Suprapubic skin (tissue), 4 donors: Measurements from ENCODE around the gene KNCN. TPM values are rescaled to one million over a fixed set of nuclear protein-coding genes. Genes with fewer than 3 reads are reported as not detected.

Source experiments
- DNase-seq, 2 donors: peaks; one replicate each; pipeline ENCODE4 v3.0.0-alpha.2; 2019; ENCODE audit warnings: low spot score in 2 of 2
- H3K27ac ChIP-seq: fragments of 200-600 bp; sonication (generic); one replicate; pipeline ENCODE4 v1.5.1; 2019
- H3K27me3 ChIP-seq: fragments of 200-600 bp; sonication (generic); one replicate; pipeline ENCODE4 v1.5.1; 2019
- H3K36me3 ChIP-seq: fragments of 200-600 bp; sonication (generic); one replicate; pipeline ENCODE4 v1.5.1; 2019
- H3K4me1 ChIP-seq: fragments of 200-600 bp; sonication (generic); one replicate; pipeline ENCODE4 v1.5.1; 2019
- H3K4me3 ChIP-seq: fragments of 200-600 bp; sonication (generic); one replicate; pipeline ENCODE4 v1.5.1; 2019; ENCODE audit warnings: mild to moderate bottlenecking
- H3K9me3 ChIP-seq: fragments of 200-600 bp; sonication (generic); one replicate; pipeline ENCODE4 v1.5.1; 2019
- CTCF ChIP-seq, 2 donors: fragments of 200-600 bp in 1 of 2; fragments of 450-650 bp in 1 of 2; sonication (generic) in 1 of 2; IDR thresholded peaks; one replicate each; pipeline ENCODE4 v1.5.1; 2016 to 2019; ENCODE audit warnings: antibody characterized with exemption in 2 of 2, mild to moderate bottlenecking in 1 of 2, moderate library complexity in 1 of 2
- EP300 ChIP-seq: sonication (generic); formaldehyde crosslinking; IDR thresholded peaks from one replicate; pipeline ENCODE4 v1.6.1; 2017; ENCODE audit warnings: antibody characterized with exemption
- POLR2A ChIP-seq, 2 donors: fragments of 450-650 bp; IDR thresholded peaks; one replicate each; pipeline ENCODE4 v1.6.1; 2017; ENCODE audit warnings: antibody characterized with exemption in 2 of 2, mild to moderate bottlenecking in 2 of 2, moderate library complexity in 2 of 2
- POLR2AphosphoS5 ChIP-seq, 3 donors: sonication (generic); formaldehyde crosslinking; IDR thresholded peaks; one replicate each; pipeline ENCODE4 v1.6.1; 2017; ENCODE audit warnings: antibody characterized with exemption in 3 of 3
- WGBS: methylation state at CpG from one replicate; pipeline ENCODE4 v1.1.5; 2018; 5-methylcytosine and 5-hydroxymethylcytosine counted together
- total RNA-seq, 4 donors: library from RNA; depleted of rRNA; stranded (reverse); fragments of >200 nt; gene quantifications; one replicate each; pipeline ENCODE4 v1.1.0, GENCODE V29; 2016

The KNCN gene
- total RNA-seq, 4 donors from 2014 or later: not detected

GRCh38 chr1:46592823-46593222 lies 41.4 kb upstream of the KNCN start:
- WGBS: 86% methylated on average over 4 of the region's 4 CpGs
- no peak for DNase-seq
- Histone ChIP-seq H3K9me3 (no peaks in the 10 kb centered on the region), H3K4me3 (no peak overlapping the region), H3K27me3 (no peaks in the 10 kb centered on the region), H3K27ac (no peak overlapping the region), H3K36me3 (peaks cover 50% of the 10 kb centered on the region), H3K4me1 (peaks cover 9% of the 10 kb centered on the region)
- TF ChIP-seq POLR2A (IDR thresholded peaks at IDR 0.05) (no peak), POLR2AphosphoS5 (IDR thresholded peaks at IDR 0.05) (no peak), CTCF (IDR thresholded peaks at IDR 0.05) (no peak), EP300 (no peak)

- no peaks in the 10 kb centered on the region for H3K9me3 ChIP-seq
- no peaks in the 10 kb centered on the region for H3K4me1 ChIP-seq
- no peak for DNase-seq
- H3K4me3 ChIP-seq: no peak overlapping the region
- TF ChIP-seq EP300 (no peak), POLR2AphosphoS5 (IDR thresholded peaks at IDR 0.05) (no peak), CTCF (IDR thresholded peaks at IDR 0.05) (no peak)
- WGBS: 97% methylated on average over 3 of the region's 3 CpGs
- H3K27me3 ChIP-seq: no peaks in the 10 kb centered on the region
- peaks cover 72% of the 10 kb centered on the region for H3K36me3 ChIP-seq
- no peak overlapping the region for H3K27ac ChIP-seq
Observed at GRCh38 chr1:46589529-46589928, 38.1 kb upstream of the KNCN start.

GRCh38 chr1:46587069-46587468 lies 35.6 kb upstream of the KNCN start:
- no peaks in the 10 kb centered on the region for H3K4me1 ChIP-seq
- TF ChIP-seq POLR2A (IDR thresholded peaks at IDR 0.05): no peak
- no peak for TF ChIP-seq EP300
- no peak for TF ChIP-seq CTCF (IDR thresholded peaks at IDR 0.05)
- no peak for TF ChIP-seq POLR2AphosphoS5 (IDR thresholded peaks at IDR 0.05)
- no peaks in the 10 kb centered on the region for H3K9me3 ChIP-seq
- 75% methylated on average over 7 of the region's 7 CpGs for WGBS
- DNase-seq: no peak
- H3K27ac ChIP-seq: no peak overlapping the region
- no peaks in the 10 kb centered on the region for H3K27me3 ChIP-seq
- peaks cover 79% of the 10 kb centered on the region for H3K36me3 ChIP-seq
- H3K4me3 ChIP-seq: no peak overlapping the region

GRCh38 chr1:46585312-46585938 lies 34.0 kb upstream of the KNCN start:
- DNase-seq: no peak
- 90% methylated on average over 12 of the region's 12 CpGs for WGBS
- peaks cover 73% of the 10 kb centered on the region for H3K36me3 ChIP-seq

GRCh38 chr1:46583494-46583893 lies 32.0 kb upstream of the KNCN start:
- Histone ChIP-seq H3K27ac (no peak overlapping the region), H3K36me3 (peaks cover 73% of the 10 kb centered on the region), H3K4me3 (no peak overlapping the region), H3K9me3 (no peaks in the 10 kb centered on the region), H3K27me3 (no peaks in the 10 kb centered on the region), H3K4me1 (no peaks in the 10 kb centered on the region)
- WGBS: 93% methylated on average over 5 of the region's 5 CpGs
- TF ChIP-seq POLR2AphosphoS5 (IDR thresholded peaks at IDR 0.05) (no peak), EP300 (no peak), POLR2A (IDR thresholded peaks at IDR 0.05) (no peak), CTCF (IDR thresholded peaks at IDR 0.05) (no peak)
- no peak for DNase-seq

More at GRCh38 chr1:46585312-46585938, 34.0 kb upstream of the KNCN start:
- Histone ChIP-seq H3K9me3 (no peaks in the 10 kb centered on the region), H3K4me1 (no peaks in the 10 kb centered on the region), H3K27ac (no peak overlapping the region), H3K27me3 (no peaks in the 10 kb centered on the region), H3K4me3 (no peak overlapping the region)
- TF ChIP-seq EP300 (no peak), POLR2A (IDR thresholded peaks at IDR 0.05) (no peak), CTCF (IDR thresholded peaks at IDR 0.05) (no peak), POLR2AphosphoS5 (IDR thresholded peaks at IDR 0.05) (no peak)
